Esophagus muscularis mucosa (tissue), 4 donors: Measurements from ENCODE around the gene TMA7. TPM values are rescaled to one million over a fixed set of nuclear protein-coding genes. Genes with fewer than 3 reads are reported as not detected.
"Not testable (repeated sequence)": the region's sequence is repeated elsewhere in the genome, so short reads cannot be mapped to it uniquely, and the experiment has no call there.

ENCODE experiments used
- DNase-seq: peaks from one replicate; pipeline ENCODE4 v3.0.0-alpha.2; 2017; ENCODE audit errors: extremely low spot score
- H3K27ac ChIP-seq, 4 donors: fragments of 200-600 bp; sonication (generic); replicated peaks in 1 of 4; 1 replicate in 3 of 4; 2 replicates in 1 of 4; pipeline ENCODE4 v1.5.1; 2016 to 2019; ENCODE audit warnings: mild to moderate bottlenecking in 1 of 4
- H3K27me3 ChIP-seq, 4 donors: fragments of 200-600 bp; sonication (generic); one replicate each; pipeline versions ENCODE4 v1.5.1 to v1.6.0; 2016 to 2019
- H3K36me3 ChIP-seq, 4 donors: fragments of 200-600 bp; sonication (generic); one replicate each; pipeline ENCODE4 v1.5.1; 2016 to 2019
- H3K4me1 ChIP-seq, 4 donors: fragments of 200-600 bp; sonication (generic); one replicate each; pipeline ENCODE4 v1.5.1; 2016 to 2019
- H3K4me3 ChIP-seq, 4 donors: fragments of 200-600 bp; sonication (generic); 1 replicate in 2 of 4; 2 replicates in 2 of 4; pipeline ENCODE4 v1.5.1; 2016 to 2019; ENCODE audit warnings: mild to moderate bottlenecking in 4 of 4, moderate library complexity in 1 of 4
- H3K9me3 ChIP-seq, 4 donors: fragments of 200-600 bp; sonication (generic); 1 replicate in 3 of 4; 2 replicates in 1 of 4; pipeline ENCODE4 v1.5.1; 2016 to 2019
- CTCF ChIP-seq, 3 experiments: fragments of 200-600 bp in 2 of 3; fragments of 450-650 bp in 1 of 3; sonication (generic) in 2 of 3; IDR thresholded peaks; one replicate each; pipeline ENCODE4 v1.5.1; 2017 to 2019; ENCODE audit warnings: antibody characterized with exemption in 3 of 3, mild to moderate bottlenecking in 2 of 3, moderate library complexity in 1 of 3
- EP300 ChIP-seq: sonication (generic); formaldehyde crosslinking; IDR thresholded peaks from one replicate; pipeline ENCODE4 v1.6.1; 2017; ENCODE audit warnings: antibody characterized with exemption
- POLR2A ChIP-seq: fragments of 450-650 bp; IDR thresholded peaks from one replicate; pipeline ENCODE4 v1.6.1; 2017; ENCODE audit warnings: antibody characterized with exemption, moderate library complexity, mild to moderate bottlenecking, low read depth
- POLR2AphosphoS5 ChIP-seq, 2 donors: sonication (generic); formaldehyde crosslinking; IDR thresholded peaks; one replicate each; pipeline ENCODE4 v1.6.1; 2017; ENCODE audit warnings: antibody characterized with exemption in 2 of 2
- WGBS: methylation state at CpG from one replicate; pipeline ENCODE4 v1.1.5; 2018; 5-methylcytosine and 5-hydroxymethylcytosine counted together
- intact Hi-C: fragments of 100-400 bp; cut with DNase I; formaldehyde crosslinking; loops from one replicate; pipeline ENCODE4 v1.15.1; 2023
- total RNA-seq, 4 donors: library from RNA; depleted of rRNA; stranded (reverse); fragments of >200 nt; gene quantifications; one replicate each; pipeline versions ENCODE4 v1.1.0 to v1.2.1, GENCODE V29; 2016

Gene TMA7
- total RNA-seq, 4 donors from 2014 or later, result 167 to 270 (median 205) TPM

GRCh38 chr3:48399387-48400172, 40.5 kb upstream of the TMA7 start:
- Histone ChIP-seq H3K4me3 (no peak overlapping the region), H3K36me3 (peaks cover 4 to 13% (median 11%) of the 10 kb centered on the region in 4 donors), H3K9me3 (no peaks in the 10 kb centered on the region), H3K4me1 (peaks cover 14 to 38% (median 29%) of the 10 kb centered on the region in 4 donors), H3K27me3 (peaks cover 0 to 6% (median 0%) of the 10 kb centered on the region in 4 donors), H3K27ac (peak overlapping the region; percentile 17 to 95 (median 22))
- WGBS, result 70% methylated on average over 4 of the region's 4 CpGs
- peak; percentile 85 for DNase-seq
- intact Hi-C loops, result loop anchor here (10.0 kb wide), 1 partner anchor 125 kb away; no protein-coding TSS in a partner anchor
- TF ChIP-seq CTCF (IDR thresholded peaks at IDR 0.05) (no peak), POLR2A (no peak), EP300 (no peak), POLR2AphosphoS5 (IDR thresholded peaks at IDR 0.05) (no peak)

GRCh38 chr3:48400824-48401433, 39.1 kb upstream of the TMA7 start:
- no peak for DNase-seq
- WGBS, result 62% methylated on average over 6 of the region's 6 CpGs
- H3K27me3 ChIP-seq, result no peaks in the 10 kb centered on the region
- intact Hi-C loops, result loop anchor here (1.0 kb wide), 1 partner anchor 34 kb away; no protein-coding TSS in a partner anchor
- no peak overlapping the region for H3K4me3 ChIP-seq
- H3K27ac ChIP-seq, result peak overlapping the region; percentile 84 to 96 (median 95)
- peaks cover 14 to 51% (median 33%) of the 10 kb centered on the region in 4 donors for H3K4me1 ChIP-seq
- no peaks in the 10 kb centered on the region for H3K9me3 ChIP-seq
- peaks cover 15 to 26% (median 24%) of the 10 kb centered on the region in 4 donors for H3K36me3 ChIP-seq
- TF ChIP-seq POLR2AphosphoS5 (IDR thresholded peaks at IDR 0.05) (peak; percentile 35 to 44), CTCF (IDR thresholded peaks at IDR 0.05) (peak; percentile 79 to 98 (median 84)), POLR2A (no peak), EP300 (no peak)

- H3K36me3 ChIP-seq, result peaks cover 18 to 32% (median 29%) of the 10 kb centered on the region in 4 donors
- H3K9me3 ChIP-seq, H3K4me3 ChIP-seq, DNase-seq, H3K27me3 ChIP-seq: not testable (repeated sequence)
- peak overlapping the region; percentile 84 to 96 (median 95) for H3K27ac ChIP-seq
- H3K4me1 ChIP-seq, result peaks cover 14 to 51% (median 33%) of the 10 kb centered on the region in 4 donors
- WGBS, result 78% methylated on average over 12 of the region's 12 CpGs
- intact Hi-C loops, result loop anchor here (1.0 kb wide), 1 partner anchor 34 kb away; no protein-coding TSS in a partner anchor
Observed at GRCh38 chr3:48401434-48401901, 38.6 kb upstream of the TMA7 start.

GRCh38 chr3:48402281-48402732, 37.8 kb upstream of the TMA7 start:
- peak; percentile 76 for TF ChIP-seq EP300
- TF ChIP-seq POLR2A, result no peak
- TF ChIP-seq CTCF (IDR thresholded peaks at IDR 0.05), result no peak
- peak; percentile 91 to 94 for TF ChIP-seq POLR2AphosphoS5 (IDR thresholded peaks at IDR 0.05)
- H3K27me3 ChIP-seq, result no peaks in the 10 kb centered on the region
- intact Hi-C loops, result no loop called here
- no peaks in the 10 kb centered on the region for H3K9me3 ChIP-seq
- peak overlapping the region; percentile 84 to 96 (median 95) for H3K27ac ChIP-seq
- no peak overlapping the region for H3K4me3 ChIP-seq
- peaks cover 14 to 51% (median 33%) of the 10 kb centered on the region in 4 donors for H3K4me1 ChIP-seq
- peaks cover 24 to 40% (median 37%) of the 10 kb centered on the region in 4 donors for H3K36me3 ChIP-seq
- WGBS, result 34% methylated on average over 8 of the region's 8 CpGs
- DNase-seq, result peak; percentile 98

GRCh38 chr3:48402907-48403306, 37.1 kb upstream of the TMA7 start:
- TF ChIP-seq POLR2A, result no peak
- TF ChIP-seq EP300, result no peak
- TF ChIP-seq CTCF (IDR thresholded peaks at IDR 0.05), result no peak
- no peak for TF ChIP-seq POLR2AphosphoS5 (IDR thresholded peaks at IDR 0.05)
- Histone ChIP-seq H3K27me3 (no peaks in the 10 kb centered on the region), H3K4me1 (peaks cover 14 to 51% (median 33%) of the 10 kb centered on the region in 4 donors), H3K9me3 (no peaks in the 10 kb centered on the region), H3K4me3 (no peak overlapping the region), H3K27ac (peak overlapping the region; percentile 84 to 96 (median 95)), H3K36me3 (peaks cover 24 to 46% (median 43%) of the 10 kb centered on the region in 4 donors)
- 78% methylated on average over 3 of the region's 3 CpGs for WGBS
- intact Hi-C loops, result no loop called here
- no peak for DNase-seq
